ENCODE measurements around the gene FUCA1. TPM values are rescaled to one million over a fixed set of nuclear protein-coding genes. Genes with fewer than 3 reads are reported as not detected.

The FUCA1 gene
- total and polyA plus RNA-seq, 2 donors (not counting 3 experiments of a cell fraction or from before 2014, with no cell fraction given) = 4.9 to 5.6 TPM

- Histone ChIP-seq H3K4me3 (replicated peaks in 1 of 3; ENCODE audit: insufficient read depth in 1 of 3, low read depth in 1 of 3, low read length in 3 of 3) (no peak overlapping the region), H3K4me2 (ENCODE audit: insufficient read depth, low read length) (no peak overlapping the region), H3K9ac (replicated peaks; ENCODE audit: extremely low read depth, insufficient read depth, low read length) (no peak overlapping the region), H3K36me3 (ENCODE audit: control insufficient read depth in 2 of 2, extremely low read depth in 1 of 2, insufficient read depth in 2 of 2, low read length in 2 of 2) (peaks cover 0 to 19% of the 10 kb centered on the region in 2 experiments), H2AFZ (ENCODE audit: low read depth, low read length) (no peak overlapping the region), H3K27me3 (ENCODE audit: control insufficient read depth in 2 of 2, insufficient read depth in 2 of 2, low read length in 2 of 2) (no peaks in the 10 kb centered on the region), H3K4me1 (ENCODE audit: control insufficient read depth, extremely low read depth, insufficient read depth, low read length) (no peaks in the 10 kb centered on the region), H3K27ac (ENCODE audit: insufficient read depth, low read depth, low read length) (no peak overlapping the region), H4K20me1 (replicated peaks; ENCODE audit: control insufficient read depth, extremely low read depth, insufficient read depth, low read length) (no peaks in the 10 kb centered on the region), H3K79me2 (ENCODE audit: control insufficient read depth, insufficient read depth, low read length) (no peaks in the 10 kb centered on the region), H3K9me1 (replicated peaks; ENCODE audit: control insufficient read depth, extremely low read depth, insufficient read depth, low read length) (no peaks in the 10 kb centered on the region), H3K9me3 (replicated peaks; ENCODE audit: control insufficient read depth, insufficient read depth, low read length) (no peaks in the 10 kb centered on the region)
- intact Hi-C loops (cut with micrococcal nuclease) (no loop called here), dilution Hi-C loops (cut with MboI; ENCODE audit: extremely low pct_ligation_motif_present, low sequenced_read_pairs) (no loop called here)
- CTCF ChIA-PET = interaction anchor here (1.5 kb wide), 1 partner anchor 42 kb away, joined by 5 read pairs; no protein-coding TSS in a partner anchor
- BruUV-seq (replicated peaks) = no TSS peak
- POLR2A ChIA-PET = no interaction called here
- FAIRE-seq = no peak
- DNase-seq (ENCODE audit: low read depth, low spot score) = no peak
- no peak for TF ChIP-seq JUN (IDR thresholded peaks at IDR 0.05; ENCODE audit: borderline replicate concordance, insufficient read depth, insufficient read length, low read depth)
- no peak for TF ChIP-seq CTCF (IDR thresholded peaks at IDR 0.05; ENCODE audit: extremely low read depth in 1 of 2, insufficient read depth in 1 of 2, low read depth in 1 of 2, low read length in 2 of 2)
- no peak for TF ChIP-seq FOS (IDR thresholded peaks at IDR 0.05; ENCODE audit: borderline replicate concordance, insufficient read depth, low read length)
- TF ChIP-seq POLR2AphosphoS5 (IDR thresholded peaks at IDR 0.05; ENCODE audit: insufficient read depth, low read depth, low read length) = no peak
- TF ChIP-seq POLR2A (IDR thresholded peaks at IDR 0.05; ENCODE audit: low read depth, low read length) = no peak
- TF ChIP-seq GATA2 (IDR thresholded peaks at IDR 0.05; ENCODE audit: insufficient read depth, insufficient read length, low read depth, low read length) = no peak
- no peak for TF ChIP-seq MAX (IDR thresholded peaks at IDR 0.05; ENCODE audit: insufficient read depth, insufficient read length)
- no peak for TF ChIP-seq MYC (IDR thresholded peaks at IDR 0.05; ENCODE audit: low read depth, low read length)
- no peak for TF ChIP-seq EZH2 (IDR thresholded peaks at IDR 0.05; ENCODE audit: borderline replicate concordance, low read depth, low read length, severe bottlenecking)
These were observed 54.1 kb downstream of the FUCA1 start for GRCh38 chr1:23814016-23814415.
